Ovary (tissue), 9 donors: ENCODE data around the gene FBXL22. TPM values are rescaled to one million over a fixed set of nuclear protein-coding genes. Genes with fewer than 3 reads are reported as not detected.
A peak's percentile ranks its signal among the peaks of the same experiment; 100 is the strongest.

Experiments
- DNase-seq, 5 donors: peaks; one replicate each; pipeline ENCODE4 v3.0.0-alpha.2; 2019 to 2020
- H3K27ac ChIP-seq, 2 donors: fragments of 200-600 bp; one replicate each; pipeline versions ENCODE4 v1.5.1 to v1.8.0; 2019 to 2022
- H3K27me3 ChIP-seq: fragments of 200-600 bp; one replicate; pipeline ENCODE4 v1.8.0; 2022
- H3K36me3 ChIP-seq: fragments of 200-600 bp; sonication (generic); one replicate; pipeline ENCODE4 v1.5.1; 2019
- H3K4me1 ChIP-seq: one replicate; pipeline ENCODE4 v1.8.1; 2013; ENCODE audit warnings: mild to moderate bottlenecking, moderate library complexity; ENCODE audit not compliant: insufficient read depth
- H3K4me3 ChIP-seq: fragments of 200-600 bp; sonication (generic); one replicate; pipeline ENCODE4 v1.5.1; 2017
- H3K9me3 ChIP-seq, 2 donors: fragments of 200-600 bp in 1 of 2; sonication (generic) in 1 of 2; one replicate each; pipeline versions ENCODE4 v1.5.1 to v1.8.1; 2013 to 2019; ENCODE audit warnings: mild to moderate bottlenecking in 1 of 2, moderate library complexity in 1 of 2
- EP300 ChIP-seq: sonication (generic); formaldehyde crosslinking; IDR thresholded peaks from one replicate; pipeline ENCODE4 v1.6.1; 2017; ENCODE audit warnings: antibody characterized with exemption
- POLR2A ChIP-seq: fragments of 450-650 bp; IDR thresholded peaks from one replicate; pipeline ENCODE4 v1.6.1; 2017; ENCODE audit warnings: antibody characterized with exemption, mild to moderate bottlenecking, moderate library complexity
- WGBS, 3 donors: extraction: QIAGEN DNeasy Blood & Tissue Kit in 1 of 3; methylation state at CpG; one replicate each; pipeline versions ENCODE4 v1.1.5 to v1.1.7; 2013 to 2017; 5-methylcytosine and 5-hydroxymethylcytosine counted together
- intact Hi-C, 4 donors: fragments of 100-400 bp; cut with DNase I; formaldehyde crosslinking; loops; one replicate each; pipeline versions ENCODE4 v1.11.0 to v1.15.1; 2022 to 2023
- polyA plus RNA-seq, 2 donors: library from polyadenylated mRNA; stranded (reverse); fragments of 200-250 nt in 1 of 2; fragments of 350-450 nt in 1 of 2; fragmentation: Illumina TruSeq in 1 of 2; extraction: RNeasy Lipid Tissue Mini Kit (QIAGEN cat#74804) in 1 of 2; gene quantifications; one replicate each; pipeline ENCODE4 v1.2.3, GENCODE V29; 2013 to 2014
- total RNA-seq, 7 donors: library from RNA; depleted of rRNA in 2 of 7; stranded (reverse); fragments of >200 nt in 2 of 7; fragmentation: NEBNext Ultra II Directional in 3 of 7; extraction: Animal tissue kit (Norgen Biotek cat#: 25700) in 3 of 7; gene quantifications; one replicate each; pipeline versions ENCODE4 v1.1.0 to v1.2.4, GENCODE V29; 2016 to 2023
- TF ChIP-seq, protein P1 (sequence below), 3 donors: fragments of 450-650 bp in 2 of 3; fragments of 200-600 bp in 1 of 3; IDR thresholded peaks; one replicate each; pipeline versions ENCODE4 v1.5.1 to v1.8.0; 2016 to 2022; ENCODE audit warnings: antibody characterized with exemption in 3 of 3, mild to moderate bottlenecking in 1 of 3
- donor health status: DM: no; HTN: no; CAD: no; lungs with moderate emphysema.
- donor health status: DM: no; HTN: no; CAD: no.
- donor health status: Bipolar disorder and iron deficiency.
- donor health status: DM: yes; HTN: yes; CAD: no.
- donor health status: DM: no; HTN: no; CAD: no.
- donor health status: DM: yes; HTN: yes; CAD: no.

The FBXL22 gene
- total and polyA plus RNA-seq, 9 donors: 0.48 to 27.5 (median 5.3) TPM

DNA sequence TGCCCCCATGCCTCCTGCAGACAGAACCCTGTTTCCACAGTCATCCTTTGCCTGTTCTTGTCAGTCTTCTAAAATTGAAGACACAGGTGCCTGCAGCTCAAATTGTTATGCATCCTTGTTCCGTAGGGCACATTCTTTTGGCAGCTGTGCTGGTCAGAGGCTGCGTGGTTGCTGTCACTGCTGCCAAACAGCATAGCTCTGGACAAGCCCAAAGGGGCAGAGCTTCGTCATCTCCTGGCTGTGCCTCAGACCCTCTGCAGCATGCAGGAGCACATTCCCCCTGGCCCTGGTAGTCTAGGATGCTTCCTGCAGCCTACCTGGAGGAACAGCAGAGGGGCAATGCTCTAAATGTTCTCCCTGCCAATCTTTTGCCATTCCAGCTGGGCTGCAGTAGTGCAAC is 2.1 kb upstream of the FBXL22 start:
- Histone ChIP-seq H3K4me3 (no peak overlapping the region), H3K9me3 (no peaks in the 10 kb centered on the region), H3K27ac (no peak overlapping the region), H3K36me3 (no peaks in the 10 kb centered on the region), H3K27me3 (no peaks in the 10 kb centered on the region), H3K4me1 (peaks cover 24% of the 10 kb centered on the region)
- no peak for DNase-seq
- WGBS, 3 donors: 39 to 56% (median 48%) methylated on average over 3 of the region's 3 CpGs
- intact Hi-C loops: loop anchor here in 1 of 4 donors (5.0 kb wide), 1 partner anchor 93 kb away; the partner anchor contains the start of gene USP3
- TF ChIP-seq EP300 (no peak), POLR2A (no peak)
- TF ChIP-seq, protein P1, sequence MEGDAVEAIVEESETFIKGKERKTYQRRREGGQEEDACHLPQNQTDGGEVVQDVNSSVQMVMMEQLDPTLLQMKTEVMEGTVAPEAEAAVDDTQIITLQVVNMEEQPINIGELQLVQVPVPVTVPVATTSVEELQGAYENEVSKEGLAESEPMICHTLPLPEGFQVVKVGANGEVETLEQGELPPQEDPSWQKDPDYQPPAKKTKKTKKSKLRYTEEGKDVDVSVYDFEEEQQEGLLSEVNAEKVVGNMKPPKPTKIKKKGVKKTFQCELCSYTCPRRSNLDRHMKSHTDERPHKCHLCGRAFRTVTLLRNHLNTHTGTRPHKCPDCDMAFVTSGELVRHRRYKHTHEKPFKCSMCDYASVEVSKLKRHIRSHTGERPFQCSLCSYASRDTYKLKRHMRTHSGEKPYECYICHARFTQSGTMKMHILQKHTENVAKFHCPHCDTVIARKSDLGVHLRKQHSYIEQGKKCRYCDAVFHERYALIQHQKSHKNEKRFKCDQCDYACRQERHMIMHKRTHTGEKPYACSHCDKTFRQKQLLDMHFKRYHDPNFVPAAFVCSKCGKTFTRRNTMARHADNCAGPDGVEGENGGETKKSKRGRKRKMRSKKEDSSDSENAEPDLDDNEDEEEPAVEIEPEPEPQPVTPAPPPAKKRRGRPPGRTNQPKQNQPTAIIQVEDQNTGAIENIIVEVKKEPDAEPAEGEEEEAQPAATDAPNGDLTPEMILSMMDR (IDR thresholded peaks at IDR 0.05): no peak

DNA sequence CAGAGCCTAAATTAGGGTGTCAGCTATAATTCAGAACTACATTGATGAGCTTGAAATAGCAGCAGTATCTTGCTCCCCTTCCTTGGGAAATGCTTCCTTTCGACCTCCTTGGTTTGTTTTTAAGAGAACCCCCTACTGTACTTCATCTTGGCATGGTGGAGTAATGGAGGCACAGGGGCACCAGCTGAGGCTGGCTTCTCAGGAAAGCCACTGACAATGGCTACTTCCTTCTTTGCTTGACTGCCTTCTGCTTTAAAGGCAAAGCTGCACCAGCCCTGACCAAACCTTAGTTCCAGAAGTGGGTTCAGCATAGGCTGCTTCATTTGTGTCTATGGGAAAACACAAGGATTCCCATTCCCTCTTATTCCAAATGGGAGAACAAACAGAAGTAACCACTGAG is 1.5 kb upstream of the FBXL22 start:
- peak overlapping the region in 1 of 2 donors; percentile 80 for H3K27ac ChIP-seq
- no peak for DNase-seq
- H3K4me1 ChIP-seq: peaks cover 24% of the 10 kb centered on the region
- intact Hi-C loops: loop anchor here in 1 of 4 donors (5.0 kb wide), 1 partner anchor 93 kb away; the partner anchor contains the start of gene USP3
- no peaks in the 10 kb centered on the region for H3K36me3 ChIP-seq
- H3K27me3 ChIP-seq: no peaks in the 10 kb centered on the region
- WGBS, 3 donors: 68 to 91% (median 81%) methylated on average over 1 of the region's 1 CpG
- TF ChIP-seq EP300: no peak
- no peak for TF ChIP-seq POLR2A
- TF ChIP-seq, protein P1 (IDR thresholded peaks at IDR 0.05): no peak
- no peaks in the 10 kb centered on the region for H3K9me3 ChIP-seq
- no peak overlapping the region for H3K4me3 ChIP-seq

DNA sequence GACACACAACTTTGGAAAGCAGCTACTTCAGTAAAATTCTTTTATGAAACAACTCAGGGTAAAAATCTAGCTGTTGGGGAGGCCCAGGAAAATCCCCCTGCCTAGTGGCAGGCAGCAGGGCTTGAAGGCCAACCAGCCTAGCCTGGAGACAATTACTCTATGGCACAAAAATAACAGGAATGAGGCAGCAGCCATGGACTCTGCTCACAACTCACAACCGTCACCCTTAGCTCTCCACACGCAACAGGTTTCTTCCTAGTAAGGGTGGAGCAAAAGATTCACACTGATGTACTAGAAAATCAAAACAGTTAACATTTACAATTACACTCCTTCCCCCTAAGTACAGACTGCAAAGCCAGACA is 530 bp upstream of the FBXL22 start:
- no peak overlapping the region for H3K4me3 ChIP-seq
- 13 to 22% (median 22%) methylated on average over 2 of the region's 2 CpGs for WGBS, 3 donors
- intact Hi-C loops: loop anchor here in 1 of 4 donors (5.0 kb wide), 1 partner anchor 94 kb away; the partner anchor contains the start of gene USP3

DNA sequence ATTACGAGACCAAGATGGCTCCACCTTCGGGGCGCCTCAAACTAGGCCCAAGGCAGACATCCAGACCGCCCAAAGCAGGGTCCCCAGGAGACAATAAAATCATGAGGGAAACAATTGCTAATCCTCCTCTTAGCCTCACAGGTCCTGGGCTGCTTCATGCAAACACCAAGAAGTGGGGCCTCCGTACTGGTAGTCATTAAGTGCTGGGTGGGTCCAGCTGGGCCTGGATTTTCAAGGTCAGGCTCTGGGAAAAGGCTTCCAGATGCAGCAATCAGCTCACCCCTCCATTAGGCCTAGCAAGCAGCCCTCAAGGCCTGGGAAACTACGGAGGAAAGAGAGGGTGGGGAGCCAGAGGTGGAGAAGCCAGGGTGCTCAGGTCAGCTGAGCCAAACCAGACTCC is 634 bp downstream of the FBXL22 start:
- Histone ChIP-seq H3K4me1 (peaks cover 29% of the 10 kb centered on the region), H3K27me3 (no peaks in the 10 kb centered on the region), H3K9me3 (no peaks in the 10 kb centered on the region), H3K4me3 (peak overlapping the region; percentile 35), H3K36me3 (no peaks in the 10 kb centered on the region), H3K27ac (peak overlapping the region; percentile 10 to 80)
- WGBS, 3 donors: 21 to 37% (median 24%) methylated on average over 6 of the region's 6 CpGs
- DNase-seq: peak; percentile 61 to 72 (median 61)
- TF ChIP-seq EP300: no peak
- TF ChIP-seq, protein P1 (IDR thresholded peaks at IDR 0.05): no peak
- no peak for TF ChIP-seq POLR2A
- intact Hi-C loops: loop anchor here in 1 of 4 donors (5.0 kb wide), 1 partner anchor 96 kb away; the partner anchor contains the start of gene USP3

More for the DNA sequence above, 530 bp upstream of the FBXL22 start:
- Histone ChIP-seq H3K4me1 (peaks cover 24% of the 10 kb centered on the region), H3K9me3 (no peaks in the 10 kb centered on the region), H3K36me3 (no peaks in the 10 kb centered on the region), H3K27me3 (no peaks in the 10 kb centered on the region), H3K27ac (peak overlapping the region; percentile 10 to 80)
- no peak for DNase-seq
- TF ChIP-seq, protein P1 (IDR thresholded peaks at IDR 0.05): no peak
- no peak for TF ChIP-seq POLR2A
- TF ChIP-seq EP300: no peak
